Activated naive CD4-positive, alpha-beta T cell treated with anti-CD3 and anti-CD28 coated beads, Interleukin-2, amount 50 U/mL, for 16 hours (primary cell): ENCODE data around the gene CLIP3.

Experiments used
- DNase-seq: peaks from one replicate; pipeline ENCODE4 v3.0.0-alpha.2; 2020

The CLIP3 gene

GRCh38 chr19:35975608-35976214 is 57.0 kb downstream of the CLIP3 start:
- no peak for DNase-seq

DNA sequence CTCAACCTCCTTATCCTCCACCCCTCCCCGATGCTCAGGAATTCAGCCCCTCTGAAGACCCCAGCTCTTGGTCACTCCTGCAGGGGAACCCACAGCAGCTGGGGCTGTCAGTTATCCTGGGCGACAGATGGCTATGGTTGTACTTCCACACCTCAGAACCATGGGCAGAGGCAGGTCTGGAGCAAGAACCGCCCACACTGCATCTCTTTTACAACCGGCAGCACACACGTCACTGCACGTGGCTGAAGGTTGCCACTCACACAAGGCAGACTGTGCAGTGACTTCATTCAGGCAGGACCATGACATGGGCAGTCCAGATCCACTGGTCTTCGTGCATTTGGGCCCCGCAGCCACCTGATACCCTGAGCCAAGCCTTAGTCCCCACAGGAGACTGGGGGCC is 59.2 kb downstream of the CLIP3 start:
- no peak for DNase-seq

DNA sequence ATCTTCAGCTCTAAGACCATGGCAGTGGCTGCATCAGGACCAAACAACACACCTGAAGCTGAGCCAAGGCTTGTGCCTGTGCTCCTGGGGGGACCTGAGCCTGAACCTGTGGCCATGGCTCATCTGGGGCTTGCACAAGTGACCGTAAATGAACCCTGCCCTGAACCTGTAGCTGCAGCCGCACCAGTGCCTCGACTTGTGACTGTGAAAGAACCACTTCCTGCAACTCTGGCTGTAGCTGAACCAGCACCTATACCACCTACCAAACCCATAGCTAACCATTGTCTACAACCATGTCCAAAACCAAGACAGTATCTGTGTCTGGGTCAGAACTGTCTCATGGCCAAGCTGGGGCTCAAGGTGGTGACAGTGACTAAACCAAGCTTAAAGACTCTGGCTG is 65.9 kb downstream of the CLIP3 start:
- DNase-seq: no peak
